GM18502 (cell line): Measurements from ENCODE around the gene SPIRE1.
"Not testable (repeated sequence)": the region's sequence is repeated elsewhere in the genome, so short reads cannot be mapped to it uniquely, and the experiment has no call there.

Source experiments
- ATAC-seq: cut with Tn5 transposase; IDR thresholded peaks from one replicate; pipeline ENCODE4 v1.9.1; 2021; ENCODE audit warnings: mild to moderate bottlenecking; ENCODE audit not compliant: unreplicated experiment, poor library complexity

The SPIRE1 gene

GRCh38 chr18:12651651-12652050, 6.3 kb downstream of the SPIRE1 start:
- no peak for ATAC-seq

GRCh38 chr18:12647773-12648172, 10.1 kb downstream of the SPIRE1 start:
- ATAC-seq, result no peak

DNA sequence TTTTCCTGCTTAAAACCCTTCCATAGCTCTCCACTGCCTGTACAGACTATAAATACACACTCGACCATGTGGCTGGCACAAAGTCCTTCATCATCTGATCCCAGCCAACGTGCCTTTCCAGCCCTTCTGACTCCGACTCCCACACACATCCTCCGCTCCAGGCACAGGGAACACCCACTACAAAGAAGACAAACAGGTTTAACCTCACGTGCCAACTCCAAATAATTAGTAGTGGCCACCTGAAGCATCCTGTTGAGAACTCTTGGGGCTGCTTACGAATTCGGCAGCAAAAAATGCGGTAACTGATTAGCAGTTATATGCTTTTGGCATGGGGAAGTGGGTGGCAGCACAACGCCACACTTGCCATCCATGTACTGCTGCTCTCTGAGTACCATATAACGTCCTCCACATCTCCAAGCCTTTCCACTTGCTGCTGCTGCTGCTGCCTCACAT, 12.1 kb downstream of the SPIRE1 start:
- ATAC-seq, result no peak

DNA sequence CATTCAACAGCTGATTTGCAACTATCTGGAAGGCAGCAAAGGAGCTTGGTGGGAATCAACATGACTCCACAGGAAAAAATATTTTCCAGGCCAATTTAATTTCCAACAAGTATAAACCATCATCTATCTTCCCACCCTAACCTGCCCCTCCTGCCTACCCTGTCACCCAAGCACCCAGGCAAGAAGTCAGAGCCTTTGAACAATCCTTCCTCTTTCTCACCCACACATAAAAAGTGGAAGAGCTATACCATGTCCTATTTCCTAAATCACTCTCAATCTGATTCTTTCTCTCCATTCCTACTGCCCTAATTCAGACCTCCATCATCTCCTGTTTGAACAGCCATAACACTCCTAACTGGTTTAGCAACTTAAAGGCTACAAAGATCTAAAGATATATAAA, 12.7 kb downstream of the SPIRE1 start:
- no peak for ATAC-seq

DNA sequence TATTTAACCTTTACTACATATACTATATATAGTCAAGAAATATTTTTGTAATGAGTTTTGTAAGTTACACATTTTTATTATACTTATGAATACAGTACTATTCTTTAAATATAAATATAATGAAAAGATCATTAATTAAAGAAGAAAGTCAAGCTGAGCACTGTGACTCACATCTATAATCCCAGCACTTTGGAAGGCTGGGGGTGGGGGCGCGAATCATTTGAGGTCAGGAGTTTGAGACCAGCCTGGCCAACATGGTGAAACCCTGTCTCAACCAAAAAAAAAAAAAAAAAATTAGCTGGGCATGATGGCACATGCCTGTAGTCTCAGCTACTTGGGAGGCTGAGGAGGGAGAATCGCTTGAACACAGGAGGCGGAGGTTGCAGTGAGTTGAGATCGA, 14.2 kb downstream of the SPIRE1 start:
- ATAC-seq, result not testable (repeated sequence)

DNA sequence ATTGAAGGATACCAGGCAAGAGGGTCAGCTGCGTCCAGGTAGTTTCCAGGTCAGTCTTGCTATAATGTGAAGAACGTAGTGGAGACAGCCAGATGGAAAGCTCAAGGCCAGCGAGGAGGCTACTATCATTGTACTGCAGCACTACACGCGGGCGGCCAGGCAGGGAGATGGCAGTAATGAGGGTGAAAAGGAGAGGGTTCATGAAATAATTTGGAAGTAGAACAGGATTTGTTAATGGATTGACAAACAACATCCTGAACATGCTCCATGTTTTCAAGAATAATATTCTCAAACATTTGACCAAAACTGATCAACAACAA, 17.1 kb downstream of the SPIRE1 start:
- no peak for ATAC-seq

GRCh38 chr18:12639990-12640880, 17.7 kb downstream of the SPIRE1 start:
- no peak for ATAC-seq

DNA sequence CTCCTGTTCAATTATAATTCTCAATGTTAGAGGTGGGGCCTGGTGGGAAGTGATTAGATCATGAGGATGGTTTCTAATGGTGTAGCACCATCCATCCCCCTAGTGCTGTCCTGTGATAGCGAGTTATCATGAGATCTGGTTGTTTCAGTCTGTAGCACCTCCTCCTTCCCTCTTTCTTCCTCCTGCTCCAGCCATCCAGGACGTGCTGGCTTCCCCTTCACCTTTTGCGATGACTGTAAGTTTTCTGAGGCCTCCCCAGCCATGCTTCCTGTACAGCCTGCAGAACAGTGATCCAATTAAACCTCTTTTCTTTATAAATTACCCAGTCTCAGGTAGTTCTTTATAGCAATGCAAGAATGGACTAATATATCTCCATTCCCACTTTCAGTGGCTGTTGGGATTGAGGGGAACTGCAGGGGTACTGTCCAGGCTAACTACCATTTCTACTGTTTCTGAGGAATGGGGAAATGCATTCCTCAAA, 19.2 kb downstream of the SPIRE1 start:
- ATAC-seq, result no peak

GRCh38 chr18:12637901-12638643, 19.8 kb downstream of the SPIRE1 start:
- ATAC-seq, result no peak

DNA sequence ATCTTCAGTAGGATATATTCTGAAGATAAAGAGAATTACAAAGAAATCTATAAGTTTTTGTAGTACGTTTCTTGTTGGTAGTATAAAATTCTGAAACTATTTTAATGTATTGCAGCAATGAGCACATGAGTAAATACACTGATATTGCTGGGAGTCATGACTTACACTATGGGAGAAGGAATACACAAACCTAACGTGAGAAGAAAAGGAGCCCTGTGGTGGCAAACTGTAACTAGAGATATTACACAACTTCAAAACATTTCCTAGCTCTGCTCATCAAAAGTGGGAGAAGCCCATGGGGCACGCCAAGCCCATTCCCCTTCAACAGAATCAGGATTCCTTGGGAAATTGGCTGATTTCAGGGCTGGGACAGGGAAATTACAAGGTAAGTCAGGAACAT, 20.5 kb downstream of the SPIRE1 start:
- ATAC-seq, result no peak

GRCh38 chr18:12631831-12632477, 26.0 kb downstream of the SPIRE1 start:
- ATAC-seq, result no peak

DNA sequence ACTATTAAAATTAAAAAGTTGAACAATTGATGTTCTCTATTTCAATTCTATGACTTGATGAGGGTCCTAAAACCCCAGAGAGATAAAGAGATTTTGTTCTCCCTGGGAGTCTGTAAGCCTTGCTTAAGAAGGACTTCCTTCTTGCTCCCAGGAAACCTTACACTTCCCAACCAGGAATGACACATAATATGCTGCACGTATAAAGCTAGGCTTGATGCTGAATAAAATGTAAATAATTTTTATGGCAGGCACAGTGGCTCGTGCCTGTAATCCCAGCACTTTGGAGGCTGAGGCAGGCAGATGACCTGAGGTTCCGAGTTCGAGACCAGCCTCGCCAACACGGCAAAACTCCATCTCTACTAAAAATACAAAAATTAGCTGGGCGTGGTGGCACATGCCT, 27.8 kb downstream of the SPIRE1 start:
- no peak for ATAC-seq

DNA sequence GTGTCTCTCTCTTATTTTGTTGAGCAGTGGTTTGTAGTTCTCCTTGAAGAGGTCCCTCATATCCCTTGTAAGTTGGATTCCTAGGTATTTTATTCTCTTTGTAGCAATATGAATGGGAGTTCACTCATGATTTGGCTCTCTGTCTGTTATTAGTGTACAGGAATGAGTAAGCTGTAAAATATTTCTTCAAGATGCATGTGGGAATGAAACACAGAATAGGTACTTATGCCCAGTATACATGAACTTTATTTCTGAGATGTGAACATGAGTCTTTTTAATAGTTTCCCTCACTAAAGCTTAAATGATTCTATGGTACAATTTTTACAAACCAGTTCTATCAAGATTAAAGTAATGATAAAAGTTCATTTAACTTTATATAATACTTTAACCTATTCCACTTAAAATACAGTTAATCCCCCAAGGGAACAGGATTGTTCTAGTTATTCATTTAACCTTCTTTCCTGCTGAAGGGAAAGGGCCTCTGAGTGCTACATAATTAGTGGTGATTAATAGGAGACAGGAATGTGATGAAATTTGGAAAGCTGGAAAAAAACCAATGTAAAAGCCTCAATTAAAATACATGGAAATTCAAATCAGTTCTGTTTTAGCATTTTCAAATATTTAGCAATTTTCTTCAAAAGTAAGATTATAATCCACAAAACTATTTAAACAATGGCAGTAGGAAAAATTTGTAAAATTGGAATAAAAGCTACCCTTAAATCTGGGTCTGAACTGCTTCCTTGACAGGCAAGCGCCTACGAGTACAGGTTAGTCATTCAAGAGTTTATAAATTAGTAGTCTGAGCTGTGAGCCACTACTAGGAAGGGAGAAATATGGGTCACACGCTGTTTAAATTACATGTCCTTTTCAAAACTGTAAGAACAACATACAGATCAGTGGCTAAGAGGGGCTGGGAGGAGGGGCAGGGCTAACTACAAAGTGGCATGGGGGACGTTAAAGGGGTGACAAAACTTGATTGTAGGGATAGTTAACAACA, 28.9 kb downstream of the SPIRE1 start:
- no peak for ATAC-seq

DNA sequence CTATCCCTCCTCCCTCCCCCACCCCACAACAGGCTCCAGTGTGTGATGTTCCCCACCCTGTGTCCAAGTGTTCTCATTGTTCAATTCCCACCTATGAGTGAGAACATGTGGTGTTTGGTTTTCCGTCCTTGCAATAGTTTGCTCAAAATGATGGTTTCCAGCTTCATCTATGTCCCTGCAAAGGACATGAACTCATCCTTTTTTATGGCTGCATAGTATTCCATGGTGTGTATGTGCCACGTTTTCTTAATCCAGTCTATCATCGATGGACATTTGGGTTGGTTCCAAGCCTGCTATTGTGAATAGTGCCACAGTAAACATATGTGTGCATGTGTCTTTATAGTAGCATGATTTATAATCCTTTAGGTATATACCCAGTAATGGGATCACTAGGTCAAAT, 30.7 kb downstream of the SPIRE1 start:
- ATAC-seq, result not testable (repeated sequence)

GRCh38 chr18:12625241-12625640, 32.7 kb downstream of the SPIRE1 start:
- no peak for ATAC-seq

DNA sequence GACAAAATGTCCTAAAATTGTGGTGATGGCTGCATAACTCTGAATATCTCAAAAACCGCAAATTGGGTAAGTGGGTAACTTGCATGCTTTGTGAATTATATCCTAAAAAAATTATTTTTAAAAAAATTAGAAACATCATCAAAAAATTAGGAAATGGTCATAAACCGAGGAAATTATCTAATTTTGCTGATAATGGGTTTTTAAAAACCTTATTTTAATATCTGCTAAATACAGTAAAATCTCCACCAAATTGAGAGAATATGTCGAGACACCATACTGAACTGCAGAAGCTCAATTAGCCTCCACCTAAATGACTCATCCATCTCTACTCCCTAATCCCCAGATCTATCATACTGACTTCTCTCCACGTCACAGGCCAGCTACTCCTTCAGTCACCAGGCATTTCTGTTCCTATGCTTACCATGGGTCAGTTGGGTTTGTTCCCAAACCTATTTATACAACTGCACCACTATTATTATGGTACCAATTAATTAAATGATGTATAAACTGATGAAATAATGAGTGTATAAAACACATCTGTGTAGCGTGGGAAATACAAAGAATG, 36.1 kb downstream of the SPIRE1 start:
- no peak for ATAC-seq

GRCh38 chr18:12615748-12616147, 42.2 kb downstream of the SPIRE1 start:
- no peak for ATAC-seq

DNA sequence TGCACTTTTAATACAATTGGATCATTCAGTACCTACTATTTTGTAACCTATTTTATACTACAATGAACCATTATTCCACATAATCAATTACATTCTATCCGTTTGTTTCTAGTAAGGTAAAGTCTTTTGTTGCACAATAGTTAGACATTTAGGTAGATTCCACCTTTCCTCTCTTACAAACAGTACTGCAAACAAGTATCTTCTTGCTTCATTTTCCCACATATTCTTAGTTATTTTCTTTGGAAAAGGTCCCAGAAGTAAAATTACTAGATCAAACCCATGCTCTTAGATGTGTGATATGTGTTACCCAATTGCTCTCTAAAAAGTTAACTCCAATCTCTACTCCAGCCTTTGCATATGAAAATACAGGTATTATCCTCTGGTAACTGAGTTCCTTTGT, 49.6 kb downstream of the SPIRE1 start:
- ATAC-seq, result no peak

DNA sequence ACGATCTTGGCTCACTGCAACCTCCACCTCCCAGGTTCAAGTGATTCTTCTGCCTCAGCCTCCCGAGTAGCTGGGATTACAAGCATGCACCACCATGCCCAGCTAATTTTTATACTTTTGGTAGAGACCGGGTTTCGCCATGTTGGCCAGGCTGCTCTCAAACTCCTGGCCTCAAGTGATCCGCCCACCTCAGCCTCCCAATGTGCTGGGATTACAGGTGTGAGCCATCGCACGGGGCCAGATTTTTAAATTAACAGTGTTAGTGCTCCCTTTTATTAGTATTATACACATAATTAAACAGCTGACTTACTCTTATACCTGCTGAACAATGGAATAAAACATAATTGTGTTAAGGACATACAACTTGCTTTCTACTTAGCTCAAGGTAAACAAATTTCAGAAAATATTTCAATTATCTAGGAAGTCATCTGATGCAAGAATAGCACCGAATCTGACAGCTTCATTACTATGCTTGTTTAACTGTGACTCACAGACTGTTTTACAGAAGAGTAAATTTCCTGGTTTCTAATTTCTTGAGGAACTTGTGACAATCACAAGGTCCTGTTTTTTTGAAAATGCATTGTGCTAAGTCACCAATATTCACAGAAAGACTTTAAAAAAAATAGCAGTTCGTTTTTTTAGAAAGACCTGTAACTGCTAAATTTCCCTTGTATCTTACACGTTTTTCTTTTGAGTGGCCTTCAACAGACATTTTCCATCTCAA, 51.2 kb downstream of the SPIRE1 start:
- ATAC-seq, result no peak
